A172 (cell line): Measurements from ENCODE around the gene GTF3C2. TPM values are rescaled to one million over a fixed set of nuclear protein-coding genes. Genes with fewer than 3 reads are reported as not detected.

ENCODE experiments used
- DNase-seq: peaks from one replicate; pipeline ENCODE4 v3.0.0-alpha.2; 2015; ENCODE audit warnings: low spot score
- total RNA-seq: library from RNA; depleted of rRNA; stranded (reverse); fragments of >200 nt; shearing (Covaris generic); gene quantifications from 2 replicates; pipeline ENCODE4 v1.2.3, GENCODE V29; 2014; rRNA removed

Gene GTF3C2
- total RNA-seq: 56.4 and 67.8 TPM in 2 replicates

- peak; percentile 97 for DNase-seq
These were observed at the start of gene GTF3C2 for GRCh38 chr2:27356382-27357181. TSS of gene GTF3C2 (minus strand) at chr2:27356764. CDS start at chr2:27343554, 13,210 bp downstream.

GRCh38 chr2:27400348-27401135 is 44.0 kb upstream of the GTF3C2 start:
- DNase-seq: peak; percentile 41

GRCh38 chr2:27398962-27399361 is 42.4 kb upstream of the GTF3C2 start:
- no peak for DNase-seq

GRCh38 chr2:27393225-27393624 is 36.7 kb upstream of the GTF3C2 start:
- no peak for DNase-seq

DNA sequence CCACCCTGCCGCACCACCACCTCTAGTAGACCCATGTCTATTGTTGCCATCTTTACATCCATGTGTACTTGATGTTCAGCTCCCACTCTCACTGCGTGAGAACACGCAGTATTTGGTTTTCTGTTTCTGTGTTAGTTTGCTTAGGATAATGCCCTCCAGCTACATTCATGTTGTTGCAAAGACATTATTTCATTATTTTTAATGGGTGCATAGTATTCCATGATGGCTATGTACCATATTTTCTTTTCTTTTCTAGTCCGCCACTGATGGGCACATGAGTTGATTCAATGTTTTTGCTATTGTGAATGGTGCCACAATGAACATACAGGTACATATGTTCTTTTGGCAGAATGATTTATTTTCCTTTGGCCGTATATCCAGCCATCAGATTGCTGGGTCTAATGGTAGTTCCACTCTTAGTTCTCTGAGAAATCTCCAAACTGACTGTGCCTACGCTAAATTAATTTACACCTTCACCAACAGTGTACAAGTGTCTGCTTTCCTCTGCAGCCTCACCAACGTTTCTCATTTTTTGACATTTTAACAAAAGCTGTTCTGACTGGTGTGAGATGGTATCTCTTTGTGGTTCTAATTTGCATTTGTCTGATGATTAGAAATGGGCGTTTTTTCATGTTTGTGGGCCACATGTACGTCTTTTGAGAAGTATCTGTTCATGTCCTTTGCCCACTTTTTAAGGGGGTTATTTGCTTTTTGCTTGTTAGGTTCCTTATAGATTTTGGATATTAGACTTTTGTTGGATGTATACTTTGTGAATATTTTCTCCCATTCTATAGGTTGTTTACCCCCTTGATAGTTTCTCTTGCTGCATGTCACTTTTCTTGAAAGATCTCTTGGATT is 34.5 kb upstream of the GTF3C2 start:
- DNase-seq: no peak

GRCh38 chr2:27381577-27382181 is 25.1 kb upstream of the GTF3C2 start:
- no peak for DNase-seq

DNA sequence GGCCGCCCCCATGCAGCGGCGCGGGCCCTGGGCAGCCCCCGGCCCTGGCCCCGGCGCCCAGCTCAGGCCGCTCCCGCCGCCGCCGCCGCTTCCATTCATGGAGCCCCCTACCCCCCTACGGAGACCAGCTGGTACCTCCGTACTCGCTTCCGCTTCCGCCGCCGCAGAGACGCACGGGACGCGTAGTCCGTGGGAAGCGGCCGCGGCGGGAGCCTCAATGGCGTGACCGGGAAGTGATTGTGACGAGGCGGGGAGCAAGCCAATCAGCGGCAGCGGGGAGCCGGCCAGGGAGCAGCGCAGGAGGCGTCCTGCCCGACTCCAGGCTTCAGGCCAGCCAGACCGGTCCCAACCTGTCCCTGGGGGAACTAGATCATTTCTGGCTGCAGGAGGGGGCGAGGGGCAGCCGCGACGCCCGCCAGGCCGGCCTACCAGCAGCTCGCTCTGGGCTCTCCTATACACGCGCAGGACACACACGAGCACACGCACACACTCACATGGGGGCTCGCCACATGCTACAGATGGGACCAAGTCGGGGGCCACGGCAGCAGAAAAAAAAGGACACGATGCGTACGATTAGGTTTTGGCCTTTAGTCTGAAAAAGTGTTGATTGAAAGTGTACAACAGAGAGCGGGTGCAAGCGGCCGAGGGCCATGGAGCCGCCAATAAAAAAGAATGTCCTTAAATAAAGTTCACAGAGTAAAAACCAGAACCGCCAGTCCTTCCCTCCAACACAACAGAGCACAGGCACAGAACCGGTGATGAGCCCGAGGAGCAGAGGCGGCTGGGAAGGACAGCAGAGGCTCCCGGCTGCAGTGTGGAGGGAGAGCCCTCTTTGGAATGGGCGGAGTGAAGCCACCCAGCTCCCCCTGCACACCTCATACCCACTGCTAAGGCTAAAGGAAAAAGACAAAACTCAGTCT is 24.3 kb upstream of the GTF3C2 start, which contains the start of gene ZNF513:
Gene ZNF513, minus strand, starts transcription at position 109 of the 920 bp plus-strand sequence. CDS start 208 bp downstream, outside the sequence.
- DNase-seq: no peak

- no peak for DNase-seq
These were observed 23.5 kb upstream of the GTF3C2 start for GRCh38 chr2:27379836-27380625.

GRCh38 chr2:27379383-27379835 is 22.8 kb upstream of the GTF3C2 start:
- no peak for DNase-seq

- no peak for DNase-seq
These were observed 22.3 kb upstream of the GTF3C2 start for GRCh38 chr2:27378809-27379290.

GRCh38 chr2:27378096-27378808 is 21.7 kb upstream of the GTF3C2 start:
- no peak for DNase-seq

- DNase-seq: no peak
These were observed 21.1 kb upstream of the GTF3C2 start for GRCh38 chr2:27377618-27378095.

DNA sequence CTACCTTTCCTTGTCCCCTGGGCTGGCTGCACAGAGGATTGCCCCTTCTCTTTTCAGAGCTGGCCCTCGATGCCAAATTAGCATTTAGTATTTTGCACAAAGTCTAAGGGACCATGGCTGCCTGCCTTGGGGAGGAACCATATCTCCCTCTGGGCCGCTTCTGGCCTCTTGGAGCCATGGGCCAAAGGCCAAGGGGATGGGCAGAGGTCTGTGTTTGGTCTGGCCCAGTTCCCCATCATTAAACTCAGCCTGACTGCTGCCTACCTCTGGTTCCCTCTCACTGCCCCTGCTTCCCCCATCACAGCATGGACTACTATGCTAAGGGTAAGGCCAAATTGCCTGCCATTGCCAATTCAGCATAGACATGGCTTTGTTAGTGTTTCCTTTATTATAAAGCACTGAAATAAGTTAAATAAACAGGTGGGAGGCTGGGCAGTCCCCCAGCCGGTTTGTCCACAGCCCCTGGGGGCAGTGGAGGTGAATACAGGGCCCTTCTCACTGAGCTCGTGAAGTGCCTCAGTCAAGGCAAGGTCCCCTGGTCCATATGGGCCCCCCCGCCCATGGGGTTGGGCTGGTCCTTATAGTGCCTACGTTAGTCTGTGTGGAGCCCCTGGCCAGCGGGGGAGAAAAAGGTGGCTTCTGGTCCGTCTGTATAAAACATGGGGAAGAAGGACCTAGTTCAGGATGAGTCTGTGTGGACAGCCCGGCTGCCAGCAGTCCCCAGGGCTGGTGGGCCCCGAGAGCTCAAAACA is 20.5 kb upstream of the GTF3C2 start:
- DNase-seq: no peak

DNA sequence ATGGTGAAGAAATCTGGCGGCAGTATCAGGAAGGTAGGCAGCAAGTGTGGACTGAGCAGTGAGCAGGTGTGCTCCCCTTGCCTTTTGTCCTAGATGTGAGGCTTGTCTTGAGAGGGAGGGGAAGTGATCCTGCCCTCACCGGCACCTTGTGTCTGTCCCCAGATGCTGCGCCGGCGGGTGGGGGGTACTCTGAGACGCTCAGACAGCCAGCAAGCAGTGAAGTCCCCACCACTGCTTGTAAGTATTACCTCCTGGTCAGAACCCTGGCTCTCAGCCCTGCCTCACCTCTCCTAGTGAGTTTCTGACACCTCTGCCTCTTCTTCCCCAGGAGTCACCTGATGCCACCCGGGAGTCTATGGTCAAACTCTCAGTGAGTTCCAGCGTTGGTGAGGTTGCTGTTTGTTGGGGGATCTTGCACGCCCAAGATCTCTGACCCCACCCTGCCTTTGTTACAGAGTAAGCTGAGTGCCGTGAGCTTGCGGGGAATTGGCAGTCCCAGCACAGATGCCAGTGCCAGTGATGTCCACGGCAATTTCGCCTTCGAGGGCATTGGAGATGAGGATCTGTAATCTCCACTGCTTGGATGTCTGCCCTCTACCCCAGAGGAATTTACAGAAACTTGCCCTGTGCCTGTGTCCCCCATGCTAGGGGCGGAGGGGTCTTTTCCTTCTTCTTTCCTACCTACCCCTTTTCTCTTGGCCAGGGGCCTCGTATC is 19.7 kb upstream of the GTF3C2 start:
- no peak for DNase-seq

- DNase-seq: no peak
These were observed 19.0 kb upstream of the GTF3C2 start for GRCh38 chr2:27375513-27376099.

DNA sequence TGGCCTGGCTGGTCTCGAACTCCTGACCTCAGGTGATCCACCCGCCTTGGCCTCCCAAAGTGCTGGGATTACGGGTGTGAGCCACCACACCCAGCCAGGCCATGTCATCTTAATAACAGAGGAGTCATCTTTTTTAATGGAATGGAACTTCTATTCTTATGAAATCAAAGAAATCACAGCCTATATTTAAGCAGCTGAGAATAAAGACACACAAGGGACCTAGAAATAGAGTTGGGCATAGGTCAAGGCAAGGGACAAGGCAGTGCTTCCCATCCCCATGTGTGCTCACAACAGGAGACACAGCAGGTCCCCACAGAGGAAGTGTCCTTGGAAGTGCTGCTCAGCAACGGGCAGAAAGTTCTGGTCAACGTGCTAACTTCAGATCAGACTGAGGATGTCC is 17.0 kb upstream of the GTF3C2 start:
- DNase-seq: no peak

GRCh38 chr2:27372937-27373336 is 16.4 kb upstream of the GTF3C2 start:
- DNase-seq: no peak
